Caco-2 (cell line): ENCODE measurements around the gene NUP153. TPM values are rescaled to one million over a fixed set of nuclear protein-coding genes. Genes with fewer than 3 reads are reported as not detected.
A peak's percentile ranks its signal among the peaks of the same experiment; 100 is the strongest.

Experiments used
- BruUV-seq: library from RNA; stranded (reverse); fragments of 400-500 nt; replicated peaks from 2 replicates; lab custom pipeline; 2021; lab: Mats Ljungman, UMichigan
- CTCF ChIA-PET: fragments of 300-600 bp; sonication (Branson Sonifier 250); formaldehyde crosslinking; loops from one replicate; lab custom pipeline; 2022; ENCODE audit warnings: antibody characterized with exemption; lab: Charles Lee
- POLR2A ChIA-PET: fragments of 300-600 bp; sonication (Branson Sonifier 250); formaldehyde crosslinking; loops from one replicate; lab custom pipeline; 2022; ENCODE audit warnings: antibody characterized with exemption; lab: Charles Lee
- DNase-seq, 2 experiments: peaks; one replicate each; pipeline versions ENCODE4 v3.0.0 to v3.0.0-alpha.2; 2020 to 2022
- H3K27me3 ChIP-seq: replicated peaks from 2 replicates; pipeline ENCODE4 v1.6.0; 2011; ENCODE audit warnings: low read length; ENCODE audit not compliant: control insufficient read depth, insufficient read depth
- H3K36me3 ChIP-seq: 2 replicates; pipeline ENCODE4 v1.5.1; 2011; ENCODE audit warnings: low read length; ENCODE audit not compliant: control insufficient read depth, insufficient read depth
- H3K4me1 ChIP-seq: fragments of 250-450 bp; sonication (Bioruptor Pico); 2 replicates; pipeline ENCODE4 v1.5.1; 2020; ENCODE audit warnings: mild to moderate bottlenecking
- H3K4me3 ChIP-seq: 2 replicates; pipeline ENCODE4 v1.5.1; 2011; ENCODE audit warnings: low read depth, mild to moderate bottlenecking, control low read depth, low read length
- H3K9me3 ChIP-seq: fragments of 250-450 bp; sonication (Bioruptor Pico); 2 replicates; pipeline ENCODE4 v1.5.1; 2020; ENCODE audit warnings: mild to moderate bottlenecking, moderate library complexity
- H3K27ac Mint-ChIP-seq: one replicate; pipeline ENCODE4 v1.8.0; 2022; ENCODE audit warnings: mixed read lengths; ENCODE audit not compliant: unreplicated experiment
- H3K27me3 Mint-ChIP-seq: one replicate; pipeline ENCODE4 v1.8.0; 2022; ENCODE audit warnings: mixed read lengths; ENCODE audit not compliant: insufficient read depth, unreplicated experiment
- H3K36me3 Mint-ChIP-seq: one replicate; pipeline ENCODE4 v1.8.0; 2022; ENCODE audit warnings: mild to moderate bottlenecking, mixed read lengths; ENCODE audit not compliant: insufficient read depth, unreplicated experiment
- H3K4me1 Mint-ChIP-seq: one replicate; pipeline ENCODE4 v1.8.0; 2022; ENCODE audit warnings: low read depth, mixed read lengths; ENCODE audit not compliant: unreplicated experiment
- H3K4me3 Mint-ChIP-seq: one replicate; pipeline ENCODE4 v1.8.0; 2022; ENCODE audit warnings: mild to moderate bottlenecking, moderate library complexity, mixed read lengths; ENCODE audit not compliant: unreplicated experiment
- H3K9me3 Mint-ChIP-seq: one replicate; pipeline ENCODE4 v1.8.0; 2022; ENCODE audit warnings: mixed read lengths; ENCODE audit not compliant: unreplicated experiment
- CTCF ChIP-seq, 2 experiments: fragments of 200-600 bp in 1 of 2; IDR thresholded peaks; 1 replicate in 1 of 2; 2 replicates in 1 of 2; pipeline versions ENCODE4 v1.5.1 to v1.8.0; 2011 to 2022; ENCODE audit warnings: antibody characterized with exemption in 1 of 2, control low read depth in 1 of 2, inconsistent platforms in 1 of 2, low read depth in 1 of 2, low read length in 1 of 2, mild to moderate bottlenecking in 1 of 2, moderate library complexity in 1 of 2; ENCODE audit not compliant: insufficient read depth in 1 of 2, severe bottlenecking in 1 of 2, unreplicated experiment in 1 of 2
- intact Hi-C: fragments of 100-400 bp; cut with micrococcal nuclease; formaldehyde crosslinking; loops from one replicate; pipeline ENCODE4 v1.10.0; 2022; ENCODE audit not compliant: unreplicated experiment
- total RNA-seq: library from RNA; stranded (reverse); gene quantifications from 2 replicates; pipeline ENCODE4 v1.2.3, GENCODE V29; 2022

NUP153 gene
- total RNA-seq, 1 experiment from 2014 or later: 53.9 TPM

- no peak for TF ChIP-seq CTCF (IDR thresholded peaks at IDR 0.05; ENCODE audit: insufficient read depth in 1 of 2, low read depth in 1 of 2, low read length in 1 of 2, severe bottlenecking in 1 of 2, unreplicated experiment in 1 of 2)
- no peaks in the 10 kb centered on the region for H3K27me3 Mint-ChIP-seq
- no peak overlapping the region for H3K27ac Mint-ChIP-seq
- H3K9me3 ChIP-seq: no peaks in the 10 kb centered on the region
- no peaks in the 10 kb centered on the region for H3K9me3 Mint-ChIP-seq
- intact Hi-C loops: no loop called here
- no peak overlapping the region for H3K4me3 ChIP-seq
- DNase-seq: no peak
- CTCF ChIA-PET: no interaction called here
- TSS peak; percentile 33 for BruUV-seq
- H3K36me3 Mint-ChIP-seq: peaks cover 71% of the 10 kb centered on the region
- peaks cover 16% of the 10 kb centered on the region for H3K4me1 ChIP-seq
- H3K4me3 Mint-ChIP-seq: no peak overlapping the region
- POLR2A ChIA-PET: no interaction called here
- peaks cover 3% of the 10 kb centered on the region for H3K36me3 ChIP-seq
- peaks cover 15% of the 10 kb centered on the region for H3K4me1 Mint-ChIP-seq
- H3K27me3 ChIP-seq: no peaks in the 10 kb centered on the region
These were observed 77.9 kb downstream of the NUP153 start for GRCh38 chr6:17628873-17629272.

- no peaks in the 10 kb centered on the region for H3K27me3 ChIP-seq
- Mint-ChIP-seq H3K4me1 (no peaks in the 10 kb centered on the region), H3K9me3 (no peaks in the 10 kb centered on the region), H3K4me3 (no peak overlapping the region), H3K27ac (no peak overlapping the region), H3K27me3 (no peaks in the 10 kb centered on the region), H3K36me3 (peaks cover 80% of the 10 kb centered on the region)
- no peaks in the 10 kb centered on the region for H3K9me3 ChIP-seq
- no peak for DNase-seq
- intact Hi-C loops: no loop called here
- peaks cover 3% of the 10 kb centered on the region for H3K36me3 ChIP-seq
- H3K4me1 ChIP-seq: no peaks in the 10 kb centered on the region
- ChIA-PET CTCF (no interaction called here), POLR2A (no interaction called here)
- no TSS peak for BruUV-seq
- no peak for TF ChIP-seq CTCF (IDR thresholded peaks at IDR 0.05; ENCODE audit: insufficient read depth in 1 of 2, low read depth in 1 of 2, low read length in 1 of 2, severe bottlenecking in 1 of 2, unreplicated experiment in 1 of 2)
- H3K4me3 ChIP-seq: no peak overlapping the region
These were observed 82.3 kb downstream of the NUP153 start for GRCh38 chr6:17624396-17624795.

GRCh38 chr6:17622144-17622543 is 84.6 kb downstream of the NUP153 start:
- no peak overlapping the region for H3K4me3 ChIP-seq
- DNase-seq: no peak
- Mint-ChIP-seq H3K4me1 (no peaks in the 10 kb centered on the region), H3K27ac (no peak overlapping the region), H3K27me3 (no peaks in the 10 kb centered on the region), H3K9me3 (no peaks in the 10 kb centered on the region), H3K4me3 (no peak overlapping the region), H3K36me3 (peaks cover 76% of the 10 kb centered on the region)
- H3K36me3 ChIP-seq: no peaks in the 10 kb centered on the region
- H3K4me1 ChIP-seq: no peaks in the 10 kb centered on the region
- no TSS peak for BruUV-seq
- ChIA-PET POLR2A (no interaction called here), CTCF (no interaction called here)
- no peak for TF ChIP-seq CTCF (IDR thresholded peaks at IDR 0.05; ENCODE audit: insufficient read depth in 1 of 2, low read depth in 1 of 2, low read length in 1 of 2, severe bottlenecking in 1 of 2, unreplicated experiment in 1 of 2)
- no peaks in the 10 kb centered on the region for H3K9me3 ChIP-seq
- H3K27me3 ChIP-seq: no peaks in the 10 kb centered on the region
- intact Hi-C loops: no loop called here
